GM12892 (cell line): ENCODE results near the gene FOXK2.

ENCODE experiments used
- POLR2A ChIP-seq: IDR thresholded peaks from 2 replicates; pipeline ENCODE4 v1.6.1; 2011; ENCODE audit warnings: low read depth, low read length, control low read depth
- POLR2AphosphoS5 ChIP-seq: IDR thresholded peaks from 2 replicates; pipeline ENCODE4 v1.6.1; 2011; ENCODE audit warnings: low read depth, low read length, control low read depth

GRCh38 chr17:82653651-82654528 lies 134.4 kb downstream of the FOXK2 start:
- TF ChIP-seq POLR2AphosphoS5 (no peak), POLR2A (no peak)
